Parathyroid adenoma (tissue), 2 donors: ENCODE data around the gene CALD1.
A peak's percentile ranks its signal among the peaks of the same experiment; 100 is the strongest.

Experiments
- H2AFZ ChIP-seq: fragments of 300-600 bp; sonication (generic); one replicate; pipeline ENCODE4 v1.7.0; 2017; ENCODE audit warnings: antibody characterized with exemption, mild to moderate bottlenecking
- H3K27ac ChIP-seq: fragments of 300-600 bp; sonication (generic); one replicate; pipeline ENCODE4 v1.7.0; 2017
- H3K27me3 ChIP-seq: fragments of 300-600 bp; sonication (generic); one replicate; pipeline ENCODE4 v1.7.0; 2017; ENCODE audit warnings: low read length; ENCODE audit not compliant: control insufficient read depth, insufficient read depth
- H3K36me3 ChIP-seq: fragments of 300-600 bp; sonication (generic); one replicate; pipeline ENCODE4 v1.7.0; 2017; ENCODE audit warnings: low read length; ENCODE audit not compliant: control insufficient read depth, insufficient read depth
- H3K4me1 ChIP-seq: fragments of 300-600 bp; sonication (generic); one replicate; pipeline ENCODE4 v1.7.0; 2017; ENCODE audit warnings: control low read depth
- H3K4me2 ChIP-seq: fragments of 300-600 bp; sonication (generic); one replicate; pipeline ENCODE4 v1.7.0; 2017; ENCODE audit warnings: low read length
- H3K4me3 ChIP-seq: fragments of 300-600 bp; sonication (generic); one replicate; pipeline ENCODE4 v1.7.0; 2017; ENCODE audit warnings: low read depth, low read length
- H3K79me2 ChIP-seq: fragments of 300-600 bp; sonication (generic); one replicate; pipeline ENCODE4 v1.7.0; 2017; ENCODE audit warnings: control low read depth
- H3K9ac ChIP-seq: fragments of 300-600 bp; sonication (generic); one replicate; pipeline ENCODE4 v1.7.0; 2017; ENCODE audit warnings: mild to moderate bottlenecking
- H3K9me3 ChIP-seq: fragments of 300-600 bp; sonication (generic); one replicate; pipeline ENCODE4 v1.7.0; 2017; ENCODE audit warnings: low read length; ENCODE audit not compliant: control insufficient read depth
- CTCF ChIP-seq: fragments of 300-600 bp; sonication (generic); IDR thresholded peaks from one replicate; pipeline ENCODE4 v1.7.0; 2017; ENCODE audit warnings: antibody characterized with exemption, mild to moderate bottlenecking
- donor health status: primary hyperparathyroidism.

CALD1 gene

DNA sequence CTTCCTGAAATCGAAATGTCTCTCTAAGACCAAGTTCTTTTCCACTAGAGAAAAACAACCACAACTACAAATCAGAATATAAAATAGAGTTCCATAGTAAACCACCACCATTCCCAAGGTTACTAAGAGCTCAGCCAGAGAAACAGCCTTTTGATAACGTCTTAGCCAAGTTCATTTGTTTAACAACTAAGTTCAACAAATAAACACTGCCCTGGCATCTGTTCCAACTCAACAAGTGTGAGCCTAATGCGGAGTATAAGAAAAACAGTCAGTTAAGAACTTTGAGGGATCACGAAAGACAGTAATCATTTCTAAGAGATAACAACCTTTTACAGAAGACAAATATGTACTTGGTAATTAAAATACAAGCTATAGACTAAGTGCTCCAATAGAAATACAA lies 77.3 kb downstream of the CALD1 start:
- Histone ChIP-seq H3K9ac (no peak overlapping the region), H3K27me3 (no peaks in the 10 kb centered on the region), H3K4me1 (no peaks in the 10 kb centered on the region), H3K79me2 (no peaks in the 10 kb centered on the region), H3K4me2 (no peak overlapping the region), H3K27ac (no peak overlapping the region), H2AFZ (no peak overlapping the region), H3K4me3 (no peak overlapping the region), H3K36me3 (no peaks in the 10 kb centered on the region), H3K9me3 (no peaks in the 10 kb centered on the region)
- no peak for TF ChIP-seq CTCF

DNA sequence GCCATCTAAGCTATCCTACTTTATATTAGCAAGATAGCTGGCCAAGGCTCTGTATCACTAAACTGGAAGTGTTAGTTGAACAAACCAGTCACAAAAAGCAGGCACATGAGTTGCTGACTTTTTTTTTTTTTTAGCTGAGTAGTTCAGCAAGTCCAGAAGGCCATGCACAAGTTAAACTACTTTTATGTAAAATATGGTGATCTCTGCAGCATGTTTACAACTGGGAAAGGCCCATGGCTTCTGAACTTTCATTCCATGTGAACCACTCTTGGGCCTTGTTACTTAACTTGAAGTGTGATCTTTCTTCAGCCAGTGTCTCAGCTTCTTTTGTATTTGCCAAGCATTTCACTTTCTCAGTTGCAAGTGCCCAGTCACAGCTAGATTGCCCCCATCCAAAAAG lies 78.5 kb downstream of the CALD1 start:
- Histone ChIP-seq H3K4me3 (no peak overlapping the region), H3K4me1 (no peaks in the 10 kb centered on the region), H3K9ac (no peak overlapping the region), H3K27me3 (no peaks in the 10 kb centered on the region), H2AFZ (no peak overlapping the region), H3K79me2 (no peaks in the 10 kb centered on the region), H3K36me3 (no peaks in the 10 kb centered on the region), H3K27ac (no peak overlapping the region), H3K4me2 (no peak overlapping the region), H3K9me3 (no peaks in the 10 kb centered on the region)
- no peak for TF ChIP-seq CTCF

- no peak overlapping the region for H3K4me2 ChIP-seq
- no peak for TF ChIP-seq CTCF
- H2AFZ ChIP-seq: no peak overlapping the region
- no peaks in the 10 kb centered on the region for H3K79me2 ChIP-seq
- H3K9ac ChIP-seq: no peak overlapping the region
- no peaks in the 10 kb centered on the region for H3K36me3 ChIP-seq
- no peak overlapping the region for H3K4me3 ChIP-seq
- H3K27ac ChIP-seq: no peak overlapping the region
- H3K27me3 ChIP-seq: no peaks in the 10 kb centered on the region
- no peaks in the 10 kb centered on the region for H3K9me3 ChIP-seq
- no peaks in the 10 kb centered on the region for H3K4me1 ChIP-seq
These were observed 80.3 kb downstream of the CALD1 start for GRCh38 chr7:134859783-134860182.

DNA sequence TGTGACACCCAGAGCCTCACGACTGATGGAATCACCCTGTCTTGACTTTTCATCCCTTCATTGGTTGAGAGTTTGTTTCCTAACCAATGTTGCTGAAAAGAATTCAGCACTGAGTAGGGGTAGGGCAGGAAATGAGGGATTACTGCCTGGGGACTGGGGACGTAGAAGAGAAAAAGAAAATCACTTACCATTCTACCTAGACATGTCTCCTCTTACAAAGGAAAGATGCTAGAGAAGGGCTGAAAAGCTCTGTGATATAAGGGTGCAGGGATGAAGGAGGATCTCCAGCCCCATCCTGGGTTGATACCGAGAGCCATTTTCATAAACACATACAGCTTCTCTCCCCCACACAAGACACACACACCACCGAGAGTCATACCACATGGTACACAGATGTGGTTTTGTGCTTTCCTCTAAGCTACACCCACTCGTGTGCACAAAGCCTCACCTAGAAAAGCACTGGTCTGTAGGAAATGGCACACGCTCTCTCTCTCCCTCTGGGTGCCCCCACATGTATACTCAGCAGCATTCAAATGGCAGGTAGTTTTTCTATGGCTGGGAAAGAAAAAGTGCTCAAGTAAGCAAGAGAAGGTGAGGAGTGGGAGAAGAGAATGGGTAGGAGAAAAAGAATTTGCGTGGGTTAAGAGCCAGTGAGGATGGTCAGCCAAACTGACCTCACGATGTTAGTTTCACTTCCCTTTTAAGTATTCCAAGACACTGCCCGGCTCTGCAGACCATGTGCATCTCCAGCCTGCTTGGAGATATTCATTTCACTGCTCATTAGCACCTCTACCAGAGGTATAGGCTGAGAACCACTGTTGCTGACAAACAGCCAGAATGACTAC lies 85.8 kb downstream of the CALD1 start:
- H3K36me3 ChIP-seq: no peaks in the 10 kb centered on the region
- H3K4me1 ChIP-seq: no peaks in the 10 kb centered on the region
- H3K27ac ChIP-seq: no peak overlapping the region
- TF ChIP-seq CTCF: no peak
- no peak overlapping the region for H3K4me3 ChIP-seq
- H3K9me3 ChIP-seq: no peaks in the 10 kb centered on the region
- no peaks in the 10 kb centered on the region for H3K27me3 ChIP-seq
- peak overlapping the region; percentile 30 for H2AFZ ChIP-seq
- H3K79me2 ChIP-seq: no peaks in the 10 kb centered on the region
- no peak overlapping the region for H3K9ac ChIP-seq
- H3K4me2 ChIP-seq: no peak overlapping the region

GRCh38 chr7:134866617-134867016 lies 87.2 kb downstream of the CALD1 start:
- Histone ChIP-seq H3K79me2 (no peaks in the 10 kb centered on the region), H3K4me1 (no peaks in the 10 kb centered on the region), H3K27ac (no peak overlapping the region), H2AFZ (no peak overlapping the region), H3K9ac (no peak overlapping the region), H3K4me3 (no peak overlapping the region), H3K27me3 (no peaks in the 10 kb centered on the region), H3K9me3 (no peaks in the 10 kb centered on the region), H3K4me2 (no peak overlapping the region), H3K36me3 (no peaks in the 10 kb centered on the region)
- no peak for TF ChIP-seq CTCF
